ENCODE results near the gene FZR1.
"Not testable (repeated sequence)": the region's sequence is repeated elsewhere in the genome, so short reads cannot be mapped to it uniquely, and the experiment has no call there.

FZR1 gene

DNA sequence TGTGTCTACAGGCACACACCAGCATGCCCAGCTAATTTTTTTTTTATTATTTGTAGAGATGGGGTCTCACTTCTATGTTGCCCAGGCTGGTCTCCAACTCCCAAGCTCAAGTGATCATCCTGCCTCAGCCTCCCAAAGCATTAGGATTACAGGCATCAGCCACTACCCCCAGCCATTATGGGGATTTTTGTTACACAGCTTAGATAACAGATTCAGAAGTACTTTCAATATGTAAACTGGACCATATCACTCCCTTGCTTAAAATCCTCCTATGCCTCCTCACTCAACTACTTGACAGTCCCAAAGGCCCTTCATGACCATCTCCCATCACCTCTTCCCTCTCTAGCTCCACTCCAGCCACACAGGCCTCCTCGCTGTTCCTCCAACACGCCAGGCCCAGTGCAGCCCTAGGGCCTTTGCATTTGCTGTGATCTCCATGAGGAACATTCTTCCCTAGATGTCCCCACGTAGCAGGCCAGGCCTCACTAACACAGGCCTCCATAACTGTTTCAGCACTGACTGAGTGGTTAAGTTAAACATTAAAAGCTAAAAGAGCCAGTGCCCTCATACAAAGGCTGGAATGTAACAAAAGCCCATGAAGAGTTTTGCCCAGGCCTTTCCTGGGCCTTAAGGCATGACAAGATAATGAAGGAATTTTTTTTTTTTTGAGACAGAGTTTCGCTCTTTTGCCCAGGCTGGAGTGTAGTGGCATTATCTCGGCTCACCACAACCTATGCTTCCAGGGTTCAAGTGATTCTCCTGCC, 8.2 kb upstream of the FZR1 start:
- DNase-seq, result no peak

DNA sequence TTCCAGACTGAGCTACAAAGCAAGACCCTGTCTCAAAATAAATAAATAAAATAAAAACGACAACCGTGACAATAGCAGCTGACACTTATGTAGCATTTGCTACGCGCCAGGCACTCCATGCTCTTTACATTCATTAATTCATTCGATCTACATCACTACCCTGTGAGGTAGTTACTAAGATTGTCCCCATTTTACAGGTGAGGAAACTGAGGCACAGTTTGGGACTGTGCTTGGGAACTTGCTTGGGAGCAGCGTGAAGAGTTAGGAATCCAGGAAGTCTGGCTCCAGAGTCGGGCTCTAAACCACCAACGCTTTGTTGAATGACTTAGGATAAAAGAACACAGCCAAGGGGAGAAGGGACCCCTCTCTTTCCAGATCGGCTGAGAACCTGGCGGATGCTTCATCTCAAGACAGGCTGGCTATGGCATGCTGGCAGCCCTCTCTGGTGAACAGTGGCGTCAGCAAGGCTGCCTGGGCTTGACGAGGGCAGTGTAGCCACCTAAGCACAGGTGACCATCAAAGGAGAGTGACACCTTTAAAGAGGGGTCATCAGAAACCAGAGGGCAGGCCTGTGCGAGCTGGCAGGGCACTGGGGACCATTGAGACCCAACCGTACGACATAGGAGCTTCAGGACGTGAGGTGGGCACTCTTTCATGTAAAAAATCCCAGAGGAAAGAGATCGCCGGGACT, 6.2 kb upstream of the FZR1 start:
- DNase-seq, result no peak

DNA sequence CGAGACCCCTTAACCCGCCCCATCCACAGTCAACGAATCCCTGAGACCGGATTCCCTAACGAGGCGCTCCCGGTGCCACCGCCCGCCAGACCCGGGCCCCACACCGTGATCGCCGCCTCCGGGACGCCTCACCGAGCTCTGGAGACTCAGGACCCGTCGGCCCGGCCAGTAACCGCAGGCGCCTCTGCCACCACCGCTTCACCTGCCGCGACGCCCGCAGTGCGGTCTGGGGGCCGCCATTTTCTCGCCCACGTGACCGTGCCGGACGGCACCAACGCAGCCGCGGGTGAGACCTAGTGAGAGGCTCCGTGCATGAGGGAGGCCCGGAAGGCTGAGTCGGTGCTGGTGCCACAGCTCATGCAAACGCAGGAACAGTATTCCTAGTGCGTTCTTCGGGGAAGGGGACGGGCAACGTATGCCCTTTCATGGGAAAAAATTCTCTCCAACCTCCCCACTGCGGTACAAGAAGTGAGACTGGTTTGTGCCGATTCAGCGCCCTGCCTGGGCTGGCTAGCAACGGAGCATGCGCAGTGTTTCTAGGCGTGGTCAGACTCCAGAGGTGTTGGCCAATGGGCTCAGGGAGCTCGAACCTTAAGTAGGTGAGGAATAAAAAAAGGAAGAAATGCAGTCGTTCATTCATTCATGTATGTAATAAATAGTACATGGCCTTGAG, 5.5 kb upstream of the FZR1 start, which contains the start of gene DOHH:
Gene DOHH, minus strand, starts transcription at position 246 of the 673 bp plus-strand sequence. CDS start 3,860 bp downstream, outside the sequence.
- peak; percentile 98 for DNase-seq

DNA sequence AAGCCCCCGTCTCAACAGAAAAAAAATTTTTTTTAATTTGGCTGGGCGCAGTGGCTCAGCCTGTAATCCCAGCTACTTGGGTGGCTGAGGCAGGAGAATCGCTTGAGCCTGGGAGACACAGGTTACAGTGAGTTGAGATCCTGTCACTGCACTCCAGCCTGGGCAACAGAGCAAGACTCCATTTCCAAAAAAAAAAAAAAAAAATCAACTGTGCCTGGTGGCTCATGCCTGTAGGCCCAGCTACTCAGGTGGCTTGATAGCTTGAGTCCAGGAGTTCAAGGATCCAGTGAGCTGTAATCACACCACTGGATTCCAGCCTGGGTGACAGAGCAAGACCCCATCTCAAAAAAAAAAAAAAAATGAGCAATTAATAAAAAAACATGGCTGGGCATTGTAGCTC, 4.3 kb upstream of the FZR1 start:
- no peak for DNase-seq

DNA sequence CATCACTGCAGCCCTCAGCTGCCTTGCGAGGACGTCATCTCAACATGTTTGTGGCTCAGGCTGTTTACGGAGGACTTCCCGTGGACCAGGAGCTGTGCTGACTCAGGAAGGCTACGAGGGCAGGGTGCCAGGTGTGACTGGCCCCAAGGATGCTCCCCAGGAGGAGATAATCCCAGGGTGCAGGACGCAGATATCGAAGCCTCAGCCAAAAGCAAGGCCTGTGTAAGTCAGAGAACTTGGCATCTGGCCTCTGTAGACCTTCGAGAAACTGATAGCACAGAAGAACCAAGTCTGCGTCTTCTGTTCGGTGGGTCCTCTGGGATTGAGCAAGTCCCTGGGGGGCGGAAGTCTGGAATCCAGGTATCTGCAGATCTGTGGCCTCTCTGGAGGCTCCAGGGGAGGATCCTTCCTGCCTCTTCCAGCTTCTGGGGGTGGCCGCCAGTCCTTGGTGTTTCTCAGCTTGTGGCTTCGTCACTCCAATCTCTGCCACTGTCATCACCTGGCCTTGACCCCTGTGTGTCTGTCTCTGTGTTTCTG, 3.0 kb upstream of the FZR1 start:
- DNase-seq, result no peak

DNA sequence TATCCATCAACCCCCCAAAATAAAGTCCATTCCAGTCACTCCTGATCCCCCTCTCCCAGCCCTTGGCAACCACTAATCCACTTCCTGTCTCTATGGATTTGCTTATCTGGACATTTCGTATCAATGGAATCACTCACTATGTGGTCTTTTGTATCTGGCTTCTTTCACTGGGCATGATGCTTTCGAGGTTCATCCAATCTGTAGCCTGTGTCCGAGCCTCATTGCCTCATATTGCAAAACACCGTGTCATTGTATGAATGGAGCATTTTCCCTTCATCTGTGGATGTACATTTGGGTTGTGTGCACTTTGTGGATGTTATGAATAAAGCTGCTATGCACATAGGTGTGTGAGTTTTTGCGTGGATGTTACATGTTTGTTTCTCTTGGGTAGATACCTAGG, 1.4 kb upstream of the FZR1 start:
- no peak for DNase-seq

DNA sequence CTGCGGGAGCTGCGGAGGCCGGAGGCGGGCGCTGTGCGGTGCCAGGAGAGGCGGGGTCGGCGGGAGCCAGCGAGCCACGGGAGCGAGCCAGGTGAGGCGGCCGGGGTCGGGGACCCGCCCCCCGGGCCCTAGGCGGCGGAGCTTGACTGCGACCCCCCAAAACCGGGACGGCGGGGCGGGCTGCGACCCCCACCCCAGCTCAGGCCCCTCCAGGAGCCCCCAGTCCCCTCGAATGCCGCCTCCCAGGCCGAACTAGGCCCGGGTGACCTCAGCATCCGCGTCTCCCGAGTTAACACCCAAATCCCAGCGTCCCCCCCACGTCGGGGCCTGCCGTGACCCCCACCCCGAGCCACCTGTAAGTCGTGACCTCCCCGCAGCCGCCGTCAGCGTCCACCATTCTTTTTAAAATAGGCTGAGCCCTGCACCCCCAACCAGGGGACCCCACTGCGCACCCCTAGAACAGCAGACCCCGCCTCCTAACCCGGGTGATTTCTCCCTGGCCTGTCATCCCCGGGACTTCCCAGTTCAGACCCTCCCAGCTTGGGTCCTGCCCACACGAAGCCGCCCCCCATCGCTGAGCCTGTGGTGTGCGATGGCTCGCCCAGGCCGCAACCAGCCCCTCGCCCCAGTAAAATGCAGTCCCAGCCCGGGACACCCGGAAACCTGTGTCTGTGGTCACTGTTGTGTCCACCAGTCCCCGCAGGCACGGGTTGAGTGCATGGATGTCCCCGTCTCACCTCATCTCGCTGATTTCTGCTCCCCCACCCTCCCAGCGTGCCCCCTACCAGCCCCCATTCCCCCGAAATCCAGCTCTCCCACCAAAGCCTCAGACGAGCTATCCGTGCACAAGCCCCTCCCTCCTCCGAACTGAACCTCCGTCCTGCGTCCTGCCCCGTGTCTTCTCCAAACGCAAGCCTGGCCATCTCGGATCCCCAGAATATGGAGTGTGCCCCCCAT, 551 bp downstream of the FZR1 start:
- no peak for DNase-seq

DNA sequence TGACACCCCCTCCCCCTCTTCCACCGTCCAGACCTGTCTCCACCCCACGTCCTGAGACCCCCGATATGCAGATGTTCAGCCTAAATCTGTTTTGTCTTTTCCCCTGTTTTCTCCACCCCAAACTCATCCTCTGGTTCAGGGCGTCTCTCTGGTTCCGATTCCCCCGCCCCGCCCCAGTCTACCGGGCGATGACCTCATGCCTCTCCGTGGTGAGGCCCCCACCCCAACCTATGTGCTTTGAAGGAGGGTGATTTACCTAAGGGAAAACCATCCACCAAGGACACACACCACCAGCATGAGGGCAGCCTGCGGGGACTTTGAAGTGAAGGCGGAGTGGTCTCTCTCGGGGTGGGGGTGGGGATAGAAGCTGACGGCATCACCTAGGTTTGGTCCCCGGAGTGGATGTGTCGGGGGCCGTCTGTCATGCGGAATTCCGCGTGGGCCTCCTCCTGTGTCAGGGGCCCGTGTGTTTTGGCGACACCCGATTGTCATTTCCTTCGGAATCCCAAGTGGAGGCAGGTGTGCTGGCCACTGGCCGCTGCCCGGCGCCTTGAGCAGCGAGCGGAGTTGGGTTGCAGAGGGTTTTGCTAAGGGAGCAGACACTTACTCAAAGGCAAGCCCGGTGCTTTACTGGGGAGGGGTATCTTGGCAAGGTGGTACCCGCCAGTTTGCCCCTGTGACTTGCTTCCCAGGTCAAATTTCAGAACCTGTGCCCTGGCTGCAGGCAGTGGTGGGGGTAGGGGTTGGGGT, 1.4 kb downstream of the FZR1 start:
- peak; percentile 28 for DNase-seq

DNA sequence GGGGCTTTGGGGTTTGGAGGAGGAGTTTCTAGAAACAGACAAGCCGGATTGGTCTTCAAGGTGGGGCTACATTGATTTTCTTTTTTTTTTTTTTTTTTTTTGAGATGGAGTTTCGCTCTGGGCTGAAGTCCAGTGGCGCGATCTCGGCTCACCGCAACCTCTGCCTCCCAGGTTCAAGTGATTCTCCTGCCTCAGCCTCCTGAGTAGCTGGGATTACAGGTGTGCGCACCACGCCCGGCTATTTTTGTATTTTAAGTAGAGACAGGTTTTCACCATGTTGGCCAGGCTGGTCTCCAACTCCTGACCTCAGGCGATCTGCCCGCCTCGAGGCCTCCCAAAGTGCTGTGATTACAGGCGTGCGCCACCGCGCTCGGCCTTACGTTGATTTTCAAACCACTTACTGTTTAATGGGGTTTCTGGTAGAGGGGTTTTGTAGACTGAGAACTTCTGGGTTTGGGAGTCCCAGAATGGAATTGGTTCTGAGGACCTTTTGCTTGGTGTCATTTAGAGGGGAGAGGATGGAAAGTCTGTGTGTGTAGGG, 2.1 kb downstream of the FZR1 start:
- not testable (repeated sequence) for DNase-seq

DNA sequence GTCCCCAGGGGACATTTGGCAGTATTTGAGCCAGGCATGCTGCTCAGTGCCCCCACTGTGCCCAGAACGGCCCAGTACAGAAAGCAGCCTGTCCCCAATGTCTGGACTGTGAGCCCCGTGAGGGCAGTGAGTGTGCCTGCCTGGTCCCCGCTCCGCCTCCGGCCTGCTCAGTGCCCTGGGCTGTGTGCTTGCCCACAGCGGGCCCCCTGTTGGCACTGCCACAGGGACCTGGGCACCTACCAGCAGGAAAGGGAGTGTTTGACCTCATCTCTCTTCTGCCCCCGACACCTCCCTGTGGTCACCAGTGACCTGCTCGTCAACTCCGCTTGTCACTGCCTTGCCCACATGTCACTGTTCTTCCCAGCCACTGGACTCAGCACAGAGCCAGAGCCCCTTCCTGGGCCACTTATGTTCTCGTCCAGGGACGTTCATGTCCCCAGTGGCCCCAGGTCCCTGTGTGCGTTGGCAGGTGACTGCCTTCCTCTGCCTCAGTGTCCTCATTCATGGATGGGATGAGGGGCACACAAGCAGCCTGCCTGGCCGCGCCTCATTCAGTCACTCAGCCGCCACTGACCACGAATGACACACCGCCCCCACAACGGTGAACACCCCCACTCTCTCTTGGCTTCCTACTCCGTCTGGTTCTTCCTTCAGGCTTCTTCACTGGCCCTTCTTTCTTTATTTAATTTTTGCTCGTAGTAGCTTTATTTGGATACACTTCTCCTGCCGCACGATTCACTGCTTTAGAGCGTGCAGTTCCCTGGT, 2.8 kb downstream of the FZR1 start:
- DNase-seq, result no peak

DNA sequence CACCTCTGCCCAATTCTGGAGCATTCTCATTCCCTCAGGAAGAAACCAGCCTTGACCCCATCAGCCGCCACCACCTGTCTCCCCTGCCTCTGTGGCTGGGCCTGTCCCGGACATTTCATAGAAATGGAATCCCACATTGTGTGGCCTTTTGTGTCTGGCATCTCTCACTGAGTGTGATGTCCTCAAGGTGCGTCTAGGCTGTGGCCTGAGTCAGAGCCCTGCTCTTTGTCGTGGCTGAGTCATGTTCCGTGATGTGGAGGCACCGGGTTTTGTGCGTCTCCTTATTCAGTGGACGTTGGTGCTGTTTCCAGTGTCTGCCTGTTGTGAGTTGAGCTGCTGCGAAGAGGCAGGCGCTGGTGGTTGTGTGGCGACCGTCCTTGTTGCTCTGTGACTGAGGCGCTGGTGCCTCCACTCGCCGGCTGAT, 3.5 kb downstream of the FZR1 start:
- no peak for DNase-seq

DNA sequence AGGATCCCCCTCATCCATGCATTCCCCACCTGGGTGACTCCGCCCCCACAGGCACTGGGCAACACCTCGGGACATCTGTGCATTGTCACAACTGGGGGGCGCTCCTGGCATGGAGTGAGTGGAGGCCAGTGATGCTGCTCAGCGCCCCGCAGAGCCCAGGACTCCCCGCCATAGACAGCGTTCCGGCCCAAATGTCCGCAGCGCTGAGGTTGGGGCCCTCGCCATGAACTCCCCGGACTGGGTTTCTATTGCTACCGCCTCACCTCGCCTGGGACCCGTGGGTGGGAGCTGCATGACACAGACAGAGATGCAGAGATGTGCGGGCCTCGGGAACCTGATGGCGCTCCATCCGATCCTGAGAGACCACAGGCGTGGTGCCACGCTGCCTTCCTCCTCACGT, 4.6 kb downstream of the FZR1 start:
- no peak for DNase-seq

DNA sequence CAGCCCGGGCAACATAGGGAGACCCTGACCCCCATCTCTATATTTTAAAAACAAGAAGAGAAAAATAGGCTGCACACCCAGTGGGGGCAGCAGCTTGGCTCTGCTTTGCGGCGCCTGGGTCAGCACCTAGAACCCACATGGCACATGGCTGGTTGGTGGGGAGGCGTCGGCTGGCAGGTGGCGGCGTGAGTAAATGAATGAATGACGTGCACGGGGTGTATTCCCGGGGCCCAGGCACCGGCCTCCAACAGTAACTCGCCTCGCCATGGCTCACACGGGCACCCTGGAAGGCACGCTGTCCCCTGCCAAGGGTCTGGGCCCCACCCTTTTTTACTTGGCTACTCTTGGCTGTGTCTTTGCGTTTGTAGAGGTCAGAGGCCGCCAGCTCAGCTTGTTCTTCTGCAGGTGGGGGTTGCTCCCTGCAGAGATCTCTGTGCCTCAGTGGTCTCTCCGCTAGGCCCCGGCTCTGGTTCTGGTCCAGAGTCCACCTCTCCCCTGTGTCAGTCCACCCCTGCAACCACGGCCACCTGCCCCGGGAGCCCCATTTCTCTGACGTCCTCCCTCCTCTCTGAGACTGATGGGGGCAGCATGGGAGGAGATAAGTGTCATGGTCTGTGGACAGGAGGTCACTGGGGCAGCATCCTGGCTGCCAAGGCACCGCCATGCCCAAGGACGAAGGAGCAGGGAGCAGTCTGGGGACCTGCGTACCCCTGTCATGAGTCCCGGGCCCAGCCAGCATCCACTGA, 5.6 kb downstream of the FZR1 start:
- DNase-seq, result no peak

DNA sequence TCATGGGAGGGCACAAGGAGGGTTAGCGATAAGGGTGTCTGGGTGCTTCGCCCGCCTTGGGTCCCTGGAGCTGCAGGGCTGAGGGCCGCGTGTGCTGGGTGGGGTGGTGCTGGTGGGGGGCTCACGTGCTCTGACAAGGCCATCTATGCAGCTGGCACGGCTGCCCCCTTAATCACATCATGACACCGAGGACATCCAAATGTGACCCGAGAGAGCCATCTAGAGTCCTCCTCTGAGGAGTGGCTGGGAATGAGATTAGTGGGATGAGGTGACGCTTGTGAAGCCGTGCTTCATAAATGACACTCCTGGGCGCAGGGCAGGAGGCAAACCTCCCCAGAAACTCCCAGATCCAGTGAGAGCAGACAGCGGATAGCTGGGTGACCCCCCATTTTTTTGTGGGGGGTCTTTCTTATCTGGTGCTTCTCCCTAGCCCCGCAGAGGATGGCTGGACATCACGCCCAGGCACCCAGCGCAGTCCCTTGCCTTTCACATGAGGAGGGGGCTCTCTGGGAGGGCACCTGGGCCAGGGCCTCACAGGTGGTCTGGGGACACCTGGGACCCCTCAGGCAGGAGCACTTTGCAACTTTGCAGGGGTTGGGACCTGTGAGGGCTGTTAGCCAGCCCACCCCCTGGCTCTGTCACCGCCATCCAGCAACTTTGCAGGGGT, 6.6 kb downstream of the FZR1 start:
- no peak for DNase-seq

DNA sequence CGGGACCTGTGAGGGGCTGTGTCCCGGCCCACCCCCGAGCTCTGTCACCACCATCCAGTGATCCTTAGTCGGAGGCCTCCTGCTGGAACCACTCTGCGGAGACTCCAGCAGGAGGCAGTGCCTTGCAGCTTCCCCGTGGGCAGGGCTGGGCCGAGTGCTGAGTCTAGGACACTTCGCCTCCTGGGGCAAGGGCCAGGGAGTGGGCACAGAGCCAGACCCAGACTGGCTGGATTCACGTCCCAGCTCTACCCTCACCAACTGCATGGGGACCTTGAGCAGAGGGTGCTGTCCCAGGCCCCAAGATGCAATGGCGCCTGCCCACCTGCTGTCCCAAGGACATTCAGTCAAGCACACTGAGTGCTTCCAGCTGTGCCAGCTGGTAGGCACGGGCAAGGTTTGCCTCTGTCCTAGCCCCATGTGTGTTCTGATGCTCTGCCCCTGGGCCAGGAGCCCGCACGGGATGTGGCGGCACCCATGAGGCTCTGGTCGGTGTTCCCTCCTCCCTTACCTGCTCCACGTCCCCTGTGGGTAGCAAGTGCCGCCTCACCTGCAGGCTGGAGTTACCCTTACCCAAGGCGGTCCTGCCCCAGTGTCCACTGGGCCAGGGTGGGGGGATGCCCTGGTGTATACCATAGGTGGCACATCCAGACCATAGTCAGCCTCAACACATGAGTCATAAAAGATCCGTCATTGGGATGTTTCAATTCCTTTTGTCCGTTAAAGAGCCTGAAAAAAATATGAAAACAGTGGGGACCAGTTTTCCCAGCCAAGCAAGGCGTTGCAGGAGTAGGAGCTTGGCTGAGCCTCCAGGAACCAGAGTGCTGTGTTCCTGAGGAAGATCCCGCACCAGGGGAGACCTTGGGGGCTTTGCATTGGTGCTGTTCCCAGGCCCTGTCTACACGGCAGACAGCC, 7.4 kb downstream of the FZR1 start:
- no peak for DNase-seq

DNA sequence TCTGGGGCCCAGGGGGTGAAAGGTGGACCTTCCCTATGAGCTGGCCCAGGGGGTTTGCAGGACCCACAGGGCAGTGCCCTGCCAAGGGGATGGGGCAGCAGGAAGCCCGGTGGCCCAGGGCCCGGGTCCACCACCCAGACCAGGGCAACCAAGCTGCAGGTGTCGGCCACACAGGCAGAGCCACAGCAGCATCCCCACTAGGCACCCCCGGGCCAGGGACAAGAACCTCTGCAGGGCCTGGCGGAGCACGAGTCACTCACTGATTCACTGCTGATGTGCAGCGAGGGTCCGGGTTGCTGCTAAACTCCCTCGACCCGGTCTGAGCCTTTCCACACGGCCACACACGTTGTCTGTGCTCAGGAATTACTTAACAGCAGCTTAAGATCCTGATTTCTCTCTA, 8.8 kb downstream of the FZR1 start:
- DNase-seq, result no peak

DNA sequence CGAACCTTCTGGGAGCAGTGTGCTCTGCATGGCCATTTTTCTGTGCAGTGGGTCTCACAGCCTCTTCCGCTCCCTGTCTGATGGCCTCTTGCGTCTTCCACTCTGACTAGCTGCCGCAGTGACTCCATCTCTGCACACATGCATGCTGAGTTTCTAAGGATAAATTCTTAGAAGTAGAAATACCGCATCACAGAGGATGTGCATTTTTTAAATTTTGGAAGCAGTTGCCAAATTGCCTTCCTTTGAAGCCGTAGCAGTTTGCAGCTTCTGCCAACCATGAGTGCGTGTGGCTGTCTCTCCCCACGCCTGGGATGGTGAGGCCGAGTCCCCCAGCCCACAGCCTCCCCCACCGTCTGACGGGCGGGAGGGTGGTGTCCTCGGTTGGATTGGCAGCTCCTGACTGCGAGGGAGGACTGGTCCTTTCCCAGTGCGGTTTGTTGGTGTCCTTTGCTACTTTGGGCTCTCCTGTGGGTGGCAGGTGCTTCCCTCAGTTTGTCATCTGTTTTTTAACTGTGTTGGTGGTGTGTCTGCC, 9.8 kb downstream of the FZR1 start:
- no peak for DNase-seq

DNA sequence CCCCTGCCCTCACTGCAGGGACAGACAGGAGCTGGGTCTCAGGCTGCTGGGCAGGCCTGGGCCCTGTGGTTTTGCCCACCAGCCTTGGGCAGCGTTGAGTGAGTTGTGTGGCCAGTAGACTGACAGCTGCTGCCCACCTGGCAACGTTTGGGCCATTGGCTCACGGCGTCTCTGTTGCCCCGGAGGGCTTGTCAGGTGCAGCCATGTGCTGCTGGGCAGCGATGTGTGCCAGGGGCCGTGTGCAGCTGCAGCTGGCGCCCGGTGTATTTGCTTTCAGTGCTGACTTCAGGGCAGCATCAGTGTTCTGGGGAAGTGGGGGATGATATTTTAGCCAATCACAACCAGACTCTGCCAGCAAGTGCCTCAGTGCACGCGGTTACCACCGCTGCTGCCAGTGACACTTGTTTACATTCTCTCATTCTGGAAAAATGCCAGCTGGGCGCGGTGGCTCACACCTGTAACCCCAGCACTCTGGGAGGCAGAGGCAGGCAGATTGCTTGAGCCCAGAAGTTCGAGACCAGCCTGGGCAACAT, 10.6 kb downstream of the FZR1 start:
- DNase-seq, result peak; percentile 89

All from NCI-H2029 treated with DMSO at 0.1 percent for 48 hours (cell line).